Stimulated activated CD4-positive, alpha-beta T cell treated with anti-CD3 and anti-CD28 coated beads, Interleukin-2, amount 100 ng/mL, for 48 hours (primary cell): ENCODE data around the gene EML6.
A peak's percentile ranks its signal among the peaks of the same experiment; 100 is the strongest.
"Not testable (repeated sequence)": the region's sequence is repeated elsewhere in the genome, so short reads cannot be mapped to it uniquely, and the experiment has no call there.

Experiments used
- DNase-seq, 2 donors: peaks; one replicate each; pipeline ENCODE4 v3.0.0-alpha.2; 2020

EML6 gene

GRCh38 chr2:54806975-54807374, 83.5 kb downstream of the EML6 start:
- DNase-seq = no peak

- DNase-seq = no peak
These were observed 85.2 kb downstream of the EML6 start for GRCh38 chr2:54808661-54809060.

GRCh38 chr2:54809819-54810218, 86.4 kb downstream of the EML6 start:
- DNase-seq = no peak

- no peak for DNase-seq
These were observed 86.8 kb downstream of the EML6 start for GRCh38 chr2:54810246-54810645.

GRCh38 chr2:54813584-54813983, 90.1 kb downstream of the EML6 start:
- DNase-seq = no peak

GRCh38 chr2:54814389-54815147, 91.1 kb downstream of the EML6 start:
- DNase-seq = no peak

GRCh38 chr2:54815148-54815539, 91.7 kb downstream of the EML6 start:
- no peak for DNase-seq

- DNase-seq = no peak
These were observed 94.8 kb downstream of the EML6 start for GRCh38 chr2:54818226-54818625.

- DNase-seq = no peak
These were observed 97.1 kb downstream of the EML6 start for GRCh38 chr2:54820558-54820957.

GRCh38 chr2:54824567-54824966, 101.1 kb downstream of the EML6 start:
- DNase-seq = no peak

- DNase-seq = no peak
These were observed 107.1 kb downstream of the EML6 start for GRCh38 chr2:54830546-54830945.

- no peak for DNase-seq
These were observed 108.0 kb downstream of the EML6 start for GRCh38 chr2:54831480-54831879.

GRCh38 chr2:54834721-54835120, 111.3 kb downstream of the EML6 start:
- DNase-seq = no peak

GRCh38 chr2:54836477-54836876, 113.0 kb downstream of the EML6 start:
- DNase-seq = no peak

GRCh38 chr2:54838585-54839035, 115.1 kb downstream of the EML6 start:
- DNase-seq = peak; percentile 64 to 67

GRCh38 chr2:54839461-54840255, 116.2 kb downstream of the EML6 start:
- no peak for DNase-seq

- no peak for DNase-seq
These were observed 117.4 kb downstream of the EML6 start for GRCh38 chr2:54840559-54841468.

- not testable (repeated sequence) for DNase-seq
These were observed 118.0 kb downstream of the EML6 start for GRCh38 chr2:54841500-54841899.

GRCh38 chr2:54845094-54845493, 121.6 kb downstream of the EML6 start:
- DNase-seq = no peak

- no peak for DNase-seq
These were observed 122.1 kb downstream of the EML6 start for GRCh38 chr2:54845514-54845913.

- DNase-seq = no peak
These were observed 127.0 kb downstream of the EML6 start for GRCh38 chr2:54850171-54851122.
